A673 (cell line): ENCODE results near the gene GJB6. TPM values are rescaled to one million over a fixed set of nuclear protein-coding genes. Genes with fewer than 3 reads are reported as not detected.

ENCODE experiments used
- BruUV-seq: library from RNA; stranded (reverse); fragments of 400-500 nt; replicated peaks from 2 replicates; lab custom pipeline; 2021; lab: Mats Ljungman, UMichigan
- CTCF ChIA-PET: fragments of 300-600 bp; sonication (Branson Sonifier 250); formaldehyde crosslinking; loops from one replicate; lab custom pipeline; 2022; ENCODE audit warnings: antibody characterized with exemption; lab: Charles Lee
- POLR2A ChIA-PET: fragments of 300-600 bp; sonication (Branson Sonifier 250); formaldehyde crosslinking; loops from one replicate; lab custom pipeline; 2022; ENCODE audit warnings: antibody characterized with exemption; ENCODE audit not compliant: low non-redundant PET; lab: Charles Lee
- DNase-seq: peaks from one replicate; pipeline ENCODE4 v3.0.0-alpha.2; 2015; ENCODE audit warnings: low spot score
- H3K27ac ChIP-seq: fragments of 200-600 bp; sonication (generic); 2 replicates; pipeline ENCODE4 v1.5.1; 2016; ENCODE audit warnings: mixed run types, low read depth, mild to moderate bottlenecking, mixed read lengths, antibody characterized with exemption, low read length; ENCODE audit not compliant: poor library complexity, severe bottlenecking
- H3K27me3 ChIP-seq: fragments of 200-600 bp; sonication (generic); replicated peaks from 2 replicates; pipeline ENCODE4 v1.6.1; 2017; ENCODE audit warnings: mixed run types, low read depth, mild to moderate bottlenecking, mixed read lengths, antibody characterized with exemption, low read length; ENCODE audit not compliant: insufficient read depth, poor library complexity
- H3K36me3 ChIP-seq: fragments of 200-600 bp; sonication (generic); 2 replicates; pipeline ENCODE4 v1.6.1; 2016; ENCODE audit warnings: mixed run types, mild to moderate bottlenecking, mixed read lengths, antibody characterized with exemption, low read length; ENCODE audit not compliant: insufficient read depth, poor library complexity, severe bottlenecking
- H3K4me1 ChIP-seq: fragments of 200-600 bp; sonication (generic); 2 replicates; pipeline ENCODE4 v1.6.1; 2017; ENCODE audit warnings: mixed run types, mild to moderate bottlenecking, mixed read lengths, antibody characterized with exemption, low read length; ENCODE audit not compliant: insufficient read depth, poor library complexity, severe bottlenecking
- H3K4me3 ChIP-seq: fragments of 200-600 bp; sonication (generic); 2 replicates; pipeline ENCODE4 v1.5.1; 2016; ENCODE audit warnings: low read depth, mixed run types, mild to moderate bottlenecking, mixed read lengths, low read length; ENCODE audit not compliant: poor library complexity, severe bottlenecking
- H3K9me3 ChIP-seq: fragments of 200-600 bp; sonication (generic); 2 replicates; pipeline ENCODE4 v1.6.1; 2016; ENCODE audit warnings: mixed run types, low read depth, mild to moderate bottlenecking, mixed read lengths, antibody characterized with exemption, low read length; ENCODE audit not compliant: poor library complexity, severe bottlenecking
- CTCF ChIP-seq: fragments of 300-800, 200-600 bp; sonication (generic); conservative IDR thresholded peaks from 2 replicates; pipeline ENCODE4 v1.5.1; 2017; ENCODE audit warnings: low read depth, mild to moderate bottlenecking, antibody characterized with exemption, low read length, moderate library complexity, mixed read lengths
- EZH2 ChIP-seq: fragments of 200-600 bp; sonication (generic); IDR thresholded peaks from 2 replicates; pipeline ENCODE4 v1.6.1; 2017; ENCODE audit warnings: borderline replicate concordance, low read depth, mild to moderate bottlenecking, mixed read lengths, antibody characterized with exemption, low read length; ENCODE audit not compliant: poor library complexity, severe bottlenecking
- intact Hi-C: fragments of 100-400 bp; cut with micrococcal nuclease; formaldehyde crosslinking; loops from one replicate; pipeline ENCODE4 v1.10.0; 2022; ENCODE audit not compliant: unreplicated experiment
- total RNA-seq: library from RNA; stranded (reverse); gene quantifications from 2 replicates; pipeline ENCODE4 v1.2.3, GENCODE V29; 2021

GJB6 gene
- total RNA-seq, 1 experiment from 2014 or later: not detected

- H3K4me1 ChIP-seq: no peaks in the 10 kb centered on the region
- POLR2A ChIA-PET: no interaction called here
- no peak for DNase-seq
- no TSS peak for BruUV-seq
- TF ChIP-seq EZH2 (no peak), CTCF (no peak)
- H3K36me3 ChIP-seq: no peaks in the 10 kb centered on the region
- CTCF ChIA-PET: no interaction called here
- intact Hi-C loops: no loop called here
- H3K9me3 ChIP-seq: no peaks in the 10 kb centered on the region
- H3K27me3 ChIP-seq: peaks cover 13% of the 10 kb centered on the region
- H3K4me3 ChIP-seq: no peak overlapping the region
- H3K27ac ChIP-seq: no peak overlapping the region
Measured at GRCh38 chr13:20222553-20222952, 9.6 kb downstream of the GJB6 start.

GRCh38 chr13:20221772-20222171 is 10.3 kb downstream of the GJB6 start:
- Histone ChIP-seq H3K27me3 (peaks cover 16% of the 10 kb centered on the region), H3K9me3 (no peaks in the 10 kb centered on the region), H3K4me3 (no peak overlapping the region), H3K4me1 (no peaks in the 10 kb centered on the region), H3K27ac (no peak overlapping the region), H3K36me3 (no peaks in the 10 kb centered on the region)
- POLR2A ChIA-PET: no interaction called here
- BruUV-seq: no TSS peak
- no peak for TF ChIP-seq CTCF
- TF ChIP-seq EZH2: no peak
- intact Hi-C loops: no loop called here
- DNase-seq: no peak
- CTCF ChIA-PET: no interaction called here

- Histone ChIP-seq H3K4me1 (no peaks in the 10 kb centered on the region), H3K27me3 (peaks cover 33% of the 10 kb centered on the region), H3K9me3 (no peaks in the 10 kb centered on the region), H3K27ac (no peak overlapping the region), H3K4me3 (no peak overlapping the region), H3K36me3 (no peaks in the 10 kb centered on the region)
- no peak for TF ChIP-seq EZH2
- no peak for TF ChIP-seq CTCF
- no peak for DNase-seq
- CTCF ChIA-PET: no interaction called here
- no TSS peak for BruUV-seq
- POLR2A ChIA-PET: no interaction called here
- intact Hi-C loops: no loop called here
Measured at GRCh38 chr13:20219577-20219976, 12.5 kb downstream of the GJB6 start.
